MM.1S (cell line): ENCODE results near the gene MLIP.

Experiments used
- EZH2 ChIP-seq: fragments of 300-600 bp; sonication (generic); optimal IDR thresholded peaks from 2 replicates; pipeline ENCODE3; 2017; ENCODE audit warnings: low read depth, mild to moderate bottlenecking, antibody characterized with exemption, low read length, mixed read lengths
- EZH2phosphoT487 ChIP-seq: fragments of 300-600 bp; sonication (generic); IDR thresholded peaks from 2 replicates; pipeline ENCODE4 v1.6.1; 2018; ENCODE audit warnings: antibody characterized with exemption, low read length
- TF ChIP-seq, protein P1 (sequence below): fragments of 300-600 bp; sonication (generic); IDR thresholded peaks from 2 replicates; pipeline ENCODE4 v1.5.1; 2016; ENCODE audit warnings: antibody characterized with exemption, low read length, mixed read lengths

DNA sequence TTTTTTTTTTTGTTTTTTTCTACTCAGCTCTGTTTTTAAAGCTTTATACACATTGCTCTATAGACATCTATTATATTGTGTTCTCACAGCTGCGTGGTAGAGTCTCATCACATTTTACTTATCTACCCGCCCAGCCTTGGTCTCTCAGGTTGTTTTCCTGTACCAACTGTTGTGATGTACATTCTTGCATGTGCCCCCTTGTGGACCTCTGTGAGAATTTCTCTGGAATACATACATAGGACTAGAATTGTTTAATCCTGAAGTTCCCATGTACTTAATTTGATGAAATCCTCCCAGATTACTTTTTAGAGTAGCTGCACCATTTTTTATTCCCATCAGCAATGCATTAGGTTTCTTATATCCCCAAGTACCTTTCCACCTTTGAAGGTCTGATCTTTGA is 156.6 kb downstream of the MLIP start:
- TF ChIP-seq, protein P1, sequence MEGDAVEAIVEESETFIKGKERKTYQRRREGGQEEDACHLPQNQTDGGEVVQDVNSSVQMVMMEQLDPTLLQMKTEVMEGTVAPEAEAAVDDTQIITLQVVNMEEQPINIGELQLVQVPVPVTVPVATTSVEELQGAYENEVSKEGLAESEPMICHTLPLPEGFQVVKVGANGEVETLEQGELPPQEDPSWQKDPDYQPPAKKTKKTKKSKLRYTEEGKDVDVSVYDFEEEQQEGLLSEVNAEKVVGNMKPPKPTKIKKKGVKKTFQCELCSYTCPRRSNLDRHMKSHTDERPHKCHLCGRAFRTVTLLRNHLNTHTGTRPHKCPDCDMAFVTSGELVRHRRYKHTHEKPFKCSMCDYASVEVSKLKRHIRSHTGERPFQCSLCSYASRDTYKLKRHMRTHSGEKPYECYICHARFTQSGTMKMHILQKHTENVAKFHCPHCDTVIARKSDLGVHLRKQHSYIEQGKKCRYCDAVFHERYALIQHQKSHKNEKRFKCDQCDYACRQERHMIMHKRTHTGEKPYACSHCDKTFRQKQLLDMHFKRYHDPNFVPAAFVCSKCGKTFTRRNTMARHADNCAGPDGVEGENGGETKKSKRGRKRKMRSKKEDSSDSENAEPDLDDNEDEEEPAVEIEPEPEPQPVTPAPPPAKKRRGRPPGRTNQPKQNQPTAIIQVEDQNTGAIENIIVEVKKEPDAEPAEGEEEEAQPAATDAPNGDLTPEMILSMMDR: peak; percentile 37
- TF ChIP-seq EZH2 (no peak), EZH2phosphoT487 (no peak)
